Cortex of kidney (tissue), 1 donor: Measurements from ENCODE around the gene GPR162.
A peak's percentile ranks its signal among the peaks of the same experiment; 100 is the strongest.

Experiments
- DNase-seq: peaks from one replicate; lab custom pipeline; 2025; lab: John Stamatoyannopoulos, UW

The GPR162 gene

GRCh38 chr12:6834873-6835272 lies 13.3 kb downstream of the GPR162 start:
- DNase-seq = no peak

GRCh38 chr12:6836851-6837250 lies 15.2 kb downstream of the GPR162 start:
- DNase-seq = no peak

- DNase-seq = no peak
Observed at GRCh38 chr12:6837370-6838060, 15.9 kb downstream of the GPR162 start.

GRCh38 chr12:6838854-6839253 lies 17.2 kb downstream of the GPR162 start:
- no peak for DNase-seq

- no peak for DNase-seq
Observed at GRCh38 chr12:6839482-6840201, 18.0 kb downstream of the GPR162 start.

GRCh38 chr12:6840330-6840729 lies 18.7 kb downstream of the GPR162 start:
- DNase-seq = no peak

- no peak for DNase-seq
Observed at GRCh38 chr12:6840761-6841515, 19.3 kb downstream of the GPR162 start, which contains the start of gene GNB3. GNB3 (plus strand) TSS chr12:6840925; CDS start chr12:6841288, 363 bp downstream.

- no peak for DNase-seq
Observed at GRCh38 chr12:6842075-6842474, 20.5 kb downstream of the GPR162 start.

- DNase-seq = no peak
Observed at GRCh38 chr12:6843118-6843902, 21.7 kb downstream of the GPR162 start.

- DNase-seq = no peak
Observed at GRCh38 chr12:6845395-6845794, 23.8 kb downstream of the GPR162 start.

- DNase-seq = no peak
Observed at GRCh38 chr12:6846316-6846869, 24.8 kb downstream of the GPR162 start.

- DNase-seq = no peak
Observed at GRCh38 chr12:6847676-6848075, 26.1 kb downstream of the GPR162 start.

GRCh38 chr12:6849427-6849826 lies 27.8 kb downstream of the GPR162 start:
- no peak for DNase-seq

- DNase-seq = no peak
Observed at GRCh38 chr12:6849976-6850560, 28.4 kb downstream of the GPR162 start.

GRCh38 chr12:6850796-6851152 lies 29.2 kb downstream of the GPR162 start:
- DNase-seq = no peak

- DNase-seq = no peak
Observed at GRCh38 chr12:6851153-6851920, 29.7 kb downstream of the GPR162 start, which contains the start of gene CDCA3. CDCA3 (minus strand) TSS chr12:6851286; CDS start chr12:6850952, 334 bp downstream.

- peak; percentile 86 for DNase-seq
Observed at GRCh38 chr12:6851921-6852650, 30.5 kb downstream of the GPR162 start, which contains the start of gene USP5. USP5 (plus strand) TSS chr12:6852150; CDS start chr12:6852180, 30 bp downstream.

GRCh38 chr12:6852651-6853354 lies 31.2 kb downstream of the GPR162 start:
- no peak for DNase-seq

GRCh38 chr12:6853626-6854025 lies 32.0 kb downstream of the GPR162 start:
- no peak for DNase-seq
